ENCODE results near the gene PM20D2.

Gene PM20D2

DNA sequence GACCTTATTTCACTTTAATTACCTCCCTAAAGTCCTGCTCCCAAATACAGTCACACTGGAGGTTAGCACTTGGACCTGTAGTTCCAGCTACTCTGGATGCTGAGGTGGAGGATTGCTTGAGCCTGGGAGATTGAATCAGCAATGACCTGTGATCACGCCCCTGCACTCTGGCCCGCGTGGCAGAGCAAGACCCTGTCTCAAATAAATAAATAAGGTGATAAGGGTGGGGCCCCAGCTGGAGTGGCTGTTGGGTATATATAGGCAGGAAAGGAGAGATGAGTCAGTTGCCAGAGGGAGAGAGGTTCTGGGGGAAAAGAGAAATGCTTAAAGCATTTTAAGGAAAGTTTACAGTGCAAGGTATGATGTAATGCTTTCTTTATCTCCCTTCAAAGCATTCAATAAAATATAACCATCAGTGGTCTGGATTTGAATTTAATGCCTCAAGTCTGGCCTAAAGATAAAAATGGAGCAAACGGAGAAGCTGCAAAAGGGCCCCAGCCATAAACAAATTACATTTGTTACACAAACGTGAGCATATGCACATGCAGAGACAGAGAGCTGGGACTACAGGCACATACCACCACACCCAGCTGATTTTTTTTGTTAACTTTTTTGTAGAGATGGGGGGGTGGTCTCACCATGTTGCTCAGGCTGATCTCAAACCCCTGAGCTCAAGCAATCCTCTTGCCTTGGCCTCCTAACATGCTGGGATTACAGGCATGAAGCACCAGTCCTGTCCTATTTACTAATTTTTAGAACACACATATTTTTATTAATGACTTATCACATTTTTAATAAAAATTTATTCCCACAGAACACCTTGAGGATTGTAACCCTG, 6.1 kb upstream of the PM20D2 start (continued):
- TF ChIP-seq, protein P1, sequence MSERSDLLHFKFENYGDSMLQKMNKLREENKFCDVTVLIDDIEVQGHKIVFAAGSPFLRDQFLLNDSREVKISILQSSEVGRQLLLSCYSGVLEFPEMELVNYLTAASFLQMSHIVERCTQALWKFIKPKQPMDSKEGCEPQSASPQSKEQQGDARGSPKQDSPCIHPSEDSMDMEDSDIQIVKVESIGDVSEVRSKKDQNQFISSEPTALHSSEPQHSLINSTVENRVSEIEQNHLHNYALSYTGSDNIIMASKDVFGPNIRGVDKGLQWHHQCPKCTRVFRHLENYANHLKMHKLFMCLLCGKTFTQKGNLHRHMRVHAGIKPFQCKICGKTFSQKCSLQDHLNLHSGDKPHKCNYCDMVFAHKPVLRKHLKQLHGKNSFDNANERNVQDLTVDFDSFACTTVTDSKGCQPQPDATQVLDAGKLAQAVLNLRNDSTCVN (tag by site-specific recombination; optimal IDR thresholded peaks at IDR 0.05) = peak; percentile 18
- TF ChIP-seq, protein P2, sequence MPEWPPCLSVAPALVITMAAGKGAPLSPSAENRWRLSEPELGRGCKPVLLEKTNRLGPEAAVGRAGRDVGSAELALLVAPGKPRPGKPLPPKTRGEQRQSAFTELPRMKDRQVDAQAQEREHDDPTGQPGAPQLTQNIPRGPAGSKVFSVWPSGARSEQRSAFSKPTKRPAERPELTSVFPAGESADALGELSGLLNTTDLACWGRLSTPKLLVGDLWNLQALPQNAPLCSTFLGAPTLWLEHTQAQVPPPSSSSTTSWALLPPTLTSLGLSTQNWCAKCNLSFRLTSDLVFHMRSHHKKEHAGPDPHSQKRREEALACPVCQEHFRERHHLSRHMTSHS (tag by site-specific recombination; IDR thresholded peaks at IDR 0.05) = no peak
- peak; percentile 85 for TF ChIP-seq ZBTB17 (tag by site-specific recombination; IDR thresholded peaks at IDR 0.05)
- TF ChIP-seq KLF9 (tag by site-specific recombination; IDR thresholded peaks at IDR 0.05; ENCODE audit: low read depth) = peak; percentile 66
- TF ChIP-seq, protein P3, sequence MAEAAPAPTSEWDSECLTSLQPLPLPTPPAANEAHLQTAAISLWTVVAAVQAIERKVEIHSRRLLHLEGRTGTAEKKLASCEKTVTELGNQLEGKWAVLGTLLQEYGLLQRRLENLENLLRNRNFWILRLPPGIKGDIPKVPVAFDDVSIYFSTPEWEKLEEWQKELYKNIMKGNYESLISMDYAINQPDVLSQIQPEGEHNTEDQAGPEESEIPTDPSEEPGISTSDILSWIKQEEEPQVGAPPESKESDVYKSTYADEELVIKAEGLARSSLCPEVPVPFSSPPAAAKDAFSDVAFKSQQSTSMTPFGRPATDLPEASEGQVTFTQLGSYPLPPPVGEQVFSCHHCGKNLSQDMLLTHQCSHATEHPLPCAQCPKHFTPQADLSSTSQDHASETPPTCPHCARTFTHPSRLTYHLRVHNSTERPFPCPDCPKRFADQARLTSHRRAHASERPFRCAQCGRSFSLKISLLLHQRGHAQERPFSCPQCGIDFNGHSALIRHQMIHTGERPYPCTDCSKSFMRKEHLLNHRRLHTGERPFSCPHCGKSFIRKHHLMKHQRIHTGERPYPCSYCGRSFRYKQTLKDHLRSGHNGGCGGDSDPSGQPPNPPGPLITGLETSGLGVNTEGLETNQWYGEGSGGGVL (tag by site-specific recombination; IDR thresholded peaks at IDR 0.05) = peak; percentile 55
- TF ChIP-seq, protein P4, sequence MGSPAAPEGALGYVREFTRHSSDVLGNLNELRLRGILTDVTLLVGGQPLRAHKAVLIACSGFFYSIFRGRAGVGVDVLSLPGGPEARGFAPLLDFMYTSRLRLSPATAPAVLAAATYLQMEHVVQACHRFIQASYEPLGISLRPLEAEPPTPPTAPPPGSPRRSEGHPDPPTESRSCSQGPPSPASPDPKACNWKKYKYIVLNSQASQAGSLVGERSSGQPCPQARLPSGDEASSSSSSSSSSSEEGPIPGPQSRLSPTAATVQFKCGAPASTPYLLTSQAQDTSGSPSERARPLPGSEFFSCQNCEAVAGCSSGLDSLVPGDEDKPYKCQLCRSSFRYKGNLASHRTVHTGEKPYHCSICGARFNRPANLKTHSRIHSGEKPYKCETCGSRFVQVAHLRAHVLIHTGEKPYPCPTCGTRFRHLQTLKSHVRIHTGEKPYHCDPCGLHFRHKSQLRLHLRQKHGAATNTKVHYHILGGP (tag by site-specific recombination; IDR thresholded peaks at IDR 0.05) = no peak
- peak; percentile 77; the same call in 1 of the 2 replicates for TF ChIP-seq HOXD13 (CRISPR knock-in tag; IDR thresholded peaks at IDR 0.05; ENCODE audit: borderline replicate concordance)
- no peak for TF ChIP-seq ZNF214 (tag by site-specific recombination; IDR thresholded peaks at IDR 0.05; ENCODE audit: borderline replicate concordance)
- TF ChIP-seq ZNF221 (tag by site-specific recombination; IDR thresholded peaks at IDR 0.05; ENCODE audit: borderline replicate concordance) = no peak
- no peak for TF ChIP-seq SETDB1 (IDR thresholded peaks at IDR 0.05; ENCODE audit: insufficient read length, low read length)
- no peak for TF ChIP-seq ZNF350 (tag by site-specific recombination; IDR thresholded peaks at IDR 0.05)
- TF ChIP-seq, protein P5, sequence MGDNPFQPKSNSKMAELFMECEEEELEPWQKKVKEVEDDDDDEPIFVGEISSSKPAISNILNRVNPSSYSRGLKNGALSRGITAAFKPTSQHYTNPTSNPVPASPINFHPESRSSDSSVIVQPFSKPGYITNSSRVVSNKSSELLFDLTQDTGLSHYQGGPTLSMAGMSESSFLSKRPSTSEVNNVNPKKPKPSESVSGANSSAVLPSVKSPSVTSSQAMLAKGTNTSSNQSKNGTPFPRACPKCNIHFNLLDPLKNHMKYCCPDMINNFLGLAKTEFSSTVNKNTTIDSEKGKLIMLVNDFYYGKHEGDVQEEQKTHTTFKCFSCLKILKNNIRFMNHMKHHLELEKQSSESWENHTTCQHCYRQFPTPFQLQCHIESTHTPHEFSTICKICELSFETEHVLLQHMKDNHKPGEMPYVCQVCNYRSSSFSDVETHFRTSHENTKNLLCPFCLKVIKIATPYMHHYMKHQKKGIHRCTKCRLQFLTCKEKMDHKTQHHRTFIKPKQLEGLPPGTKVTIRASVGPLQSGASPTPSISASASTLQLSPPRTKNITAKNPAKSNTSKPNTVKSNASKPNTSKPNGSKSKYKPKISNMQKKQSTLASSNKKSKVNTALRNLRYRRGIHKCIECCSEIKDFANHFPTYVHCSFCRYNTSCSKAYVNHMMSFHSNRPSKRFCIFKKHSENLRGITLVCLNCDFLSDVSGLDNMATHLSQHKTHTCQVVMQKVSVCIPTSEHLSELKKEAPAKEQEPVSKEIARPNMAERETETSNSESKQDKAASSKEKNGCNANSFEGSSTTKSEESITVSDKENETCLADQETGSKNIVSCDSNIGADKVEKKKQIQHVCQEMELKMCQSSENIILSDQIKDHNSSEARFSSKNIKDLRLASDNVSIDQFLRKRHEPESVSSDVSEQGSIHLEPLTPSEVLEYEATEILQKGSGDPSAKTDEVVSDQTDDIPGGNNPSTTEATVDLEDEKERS (tag by site-specific recombination; IDR thresholded peaks at IDR 0.05) = no peak
- TF ChIP-seq, protein P6, sequence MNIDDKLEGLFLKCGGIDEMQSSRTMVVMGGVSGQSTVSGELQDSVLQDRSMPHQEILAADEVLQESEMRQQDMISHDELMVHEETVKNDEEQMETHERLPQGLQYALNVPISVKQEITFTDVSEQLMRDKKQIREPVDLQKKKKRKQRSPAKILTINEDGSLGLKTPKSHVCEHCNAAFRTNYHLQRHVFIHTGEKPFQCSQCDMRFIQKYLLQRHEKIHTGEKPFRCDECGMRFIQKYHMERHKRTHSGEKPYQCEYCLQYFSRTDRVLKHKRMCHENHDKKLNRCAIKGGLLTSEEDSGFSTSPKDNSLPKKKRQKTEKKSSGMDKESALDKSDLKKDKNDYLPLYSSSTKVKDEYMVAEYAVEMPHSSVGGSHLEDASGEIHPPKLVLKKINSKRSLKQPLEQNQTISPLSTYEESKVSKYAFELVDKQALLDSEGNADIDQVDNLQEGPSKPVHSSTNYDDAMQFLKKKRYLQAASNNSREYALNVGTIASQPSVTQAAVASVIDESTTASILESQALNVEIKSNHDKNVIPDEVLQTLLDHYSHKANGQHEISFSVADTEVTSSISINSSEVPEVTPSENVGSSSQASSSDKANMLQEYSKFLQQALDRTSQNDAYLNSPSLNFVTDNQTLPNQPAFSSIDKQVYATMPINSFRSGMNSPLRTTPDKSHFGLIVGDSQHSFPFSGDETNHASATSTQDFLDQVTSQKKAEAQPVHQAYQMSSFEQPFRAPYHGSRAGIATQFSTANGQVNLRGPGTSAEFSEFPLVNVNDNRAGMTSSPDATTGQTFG (tag by site-specific recombination; IDR thresholded peaks at IDR 0.05; ENCODE audit: borderline replicate concordance) = no peak
- TF ChIP-seq WT1 (tag by site-specific recombination; IDR thresholded peaks at IDR 0.05) = peak; percentile 81
- TF ChIP-seq ZNF274 (IDR thresholded peaks at IDR 0.05; ENCODE audit: low read length) = no peak
- TF ChIP-seq ZNF274 (tag by site-specific recombination; IDR thresholded peaks at IDR 0.05; ENCODE audit: borderline replicate concordance) = no peak
- TF ChIP-seq, protein P7, sequence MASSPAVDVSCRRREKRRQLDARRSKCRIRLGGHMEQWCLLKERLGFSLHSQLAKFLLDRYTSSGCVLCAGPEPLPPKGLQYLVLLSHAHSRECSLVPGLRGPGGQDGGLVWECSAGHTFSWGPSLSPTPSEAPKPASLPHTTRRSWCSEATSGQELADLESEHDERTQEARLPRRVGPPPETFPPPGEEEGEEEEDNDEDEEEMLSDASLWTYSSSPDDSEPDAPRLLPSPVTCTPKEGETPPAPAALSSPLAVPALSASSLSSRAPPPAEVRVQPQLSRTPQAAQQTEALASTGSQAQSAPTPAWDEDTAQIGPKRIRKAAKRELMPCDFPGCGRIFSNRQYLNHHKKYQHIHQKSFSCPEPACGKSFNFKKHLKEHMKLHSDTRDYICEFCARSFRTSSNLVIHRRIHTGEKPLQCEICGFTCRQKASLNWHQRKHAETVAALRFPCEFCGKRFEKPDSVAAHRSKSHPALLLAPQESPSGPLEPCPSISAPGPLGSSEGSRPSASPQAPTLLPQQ (tag by site-specific recombination; IDR thresholded peaks at IDR 0.05) = peak; percentile 98
- no peak for TF ChIP-seq ZNF830 (tag by site-specific recombination; IDR thresholded peaks at IDR 0.05; ENCODE audit: low read depth)
- peak; percentile 95 for TF ChIP-seq TRIM28 (IDR thresholded peaks at IDR 0.05; ENCODE audit: borderline replicate concordance, low read length)
- TF ChIP-seq ZNF366 (tag by site-specific recombination; conservative IDR thresholded peaks at IDR 0.05) = peak; percentile 68
- TF ChIP-seq, protein P8, sequence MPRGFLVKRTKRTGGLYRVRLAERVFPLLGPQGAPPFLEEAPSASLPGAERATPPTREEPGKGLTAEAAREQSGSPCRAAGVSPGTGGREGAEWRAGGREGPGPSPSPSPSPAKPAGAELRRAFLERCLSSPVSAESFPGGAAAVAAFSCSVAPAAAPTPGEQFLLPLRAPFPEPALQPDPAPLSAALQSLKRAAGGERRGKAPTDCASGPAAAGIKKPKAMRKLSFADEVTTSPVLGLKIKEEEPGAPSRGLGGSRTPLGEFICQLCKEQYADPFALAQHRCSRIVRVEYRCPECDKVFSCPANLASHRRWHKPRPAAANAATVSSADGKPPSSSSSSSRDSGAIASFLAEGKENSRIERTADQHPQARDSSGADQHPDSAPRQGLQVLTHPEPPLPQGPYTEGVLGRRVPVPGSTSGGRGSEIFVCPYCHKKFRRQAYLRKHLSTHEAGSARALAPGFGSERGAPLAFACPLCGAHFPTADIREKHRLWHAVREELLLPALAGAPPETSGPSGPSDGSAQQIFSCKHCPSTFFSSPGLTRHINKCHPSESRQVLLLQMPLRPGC (tag by site-specific recombination; IDR thresholded peaks at IDR 0.05) = peak; percentile 72; the same call in 1 of the 2 replicates
- TF ChIP-seq, protein P9, sequence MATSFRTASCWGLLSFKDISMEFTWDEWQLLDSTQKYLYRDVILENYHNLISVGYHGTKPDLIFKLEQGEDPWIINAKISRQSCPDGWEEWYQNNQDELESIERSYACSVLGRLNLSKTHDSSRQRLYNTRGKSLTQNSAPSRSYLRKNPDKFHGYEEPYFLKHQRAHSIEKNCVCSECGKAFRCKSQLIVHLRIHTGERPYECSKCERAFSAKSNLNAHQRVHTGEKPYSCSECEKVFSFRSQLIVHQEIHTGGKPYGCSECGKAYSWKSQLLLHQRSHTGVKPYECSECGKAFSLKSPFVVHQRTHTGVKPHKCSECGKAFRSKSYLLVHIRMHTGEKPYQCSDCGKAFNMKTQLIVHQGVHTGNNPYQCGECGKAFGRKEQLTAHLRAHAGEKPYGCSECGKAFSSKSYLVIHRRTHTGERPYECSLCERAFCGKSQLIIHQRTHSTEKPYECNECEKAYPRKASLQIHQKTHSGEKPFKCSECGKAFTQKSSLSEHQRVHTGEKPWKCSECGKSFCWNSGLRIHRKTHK (tag by site-specific recombination; IDR thresholded peaks at IDR 0.05) = no peak
